GF-D8 (cell line): ENCODE data around the gene TMCO1.
"Not testable (repeated sequence)": the region's sequence is repeated elsewhere in the genome, so short reads cannot be mapped to it uniquely, and the experiment has no call there.

Source experiments
- DNase-seq: peaks from one replicate; lab custom pipeline; 2025; lab: John Stamatoyannopoulos, UW

TMCO1 gene

GRCh38 chr1:165744913-165745312 is 23.8 kb downstream of the TMCO1 start:
- DNase-seq, result not testable (repeated sequence)

GRCh38 chr1:165742194-165742593 is 26.5 kb downstream of the TMCO1 start:
- no peak for DNase-seq

- no peak for DNase-seq
Measured at GRCh38 chr1:165738794-165739193, 29.9 kb downstream of the TMCO1 start.

- DNase-seq, result no peak
Measured at GRCh38 chr1:165737196-165737595, 31.5 kb downstream of the TMCO1 start.

GRCh38 chr1:165734906-165735305 is 33.8 kb downstream of the TMCO1 start:
- DNase-seq, result no peak

- no peak for DNase-seq
Measured at GRCh38 chr1:165726841-165727240, 41.8 kb downstream of the TMCO1 start.

- DNase-seq, result no peak
Measured at GRCh38 chr1:165726169-165726568, 42.5 kb downstream of the TMCO1 start.

GRCh38 chr1:165717918-165718515 is 50.7 kb downstream of the TMCO1 start:
- DNase-seq, result peak; percentile 41

- DNase-seq, result not testable (repeated sequence)
Measured at GRCh38 chr1:165716265-165717051, 52.2 kb downstream of the TMCO1 start.

- no peak for DNase-seq
Measured at GRCh38 chr1:165712764-165713163, 55.9 kb downstream of the TMCO1 start.

- no peak for DNase-seq
Measured at GRCh38 chr1:165707984-165708706, 60.5 kb downstream of the TMCO1 start.

- no peak for DNase-seq
Measured at GRCh38 chr1:165703648-165704047, 65.0 kb downstream of the TMCO1 start.

GRCh38 chr1:165701922-165702321 is 66.7 kb downstream of the TMCO1 start:
- not testable (repeated sequence) for DNase-seq

- no peak for DNase-seq
Measured at GRCh38 chr1:165699577-165699976, 69.1 kb downstream of the TMCO1 start.

- no peak for DNase-seq
Measured at GRCh38 chr1:165698761-165699052, 70.0 kb downstream of the TMCO1 start.

- DNase-seq, result peak; percentile 81
Measured at GRCh38 chr1:165697881-165698760, 70.5 kb downstream of the TMCO1 start, which contains the start of gene ALDH9A1. Gene ALDH9A1, minus strand, starts transcription at chr1:165698562. Its CDS starts 4 bp downstream, at chr1:165698558.

- DNase-seq, result no peak
Measured at GRCh38 chr1:165697491-165697880, 71.2 kb downstream of the TMCO1 start.

- DNase-seq, result peak; percentile 8
Measured at GRCh38 chr1:165696625-165697100, 72.0 kb downstream of the TMCO1 start.

GRCh38 chr1:165695031-165695430 is 73.6 kb downstream of the TMCO1 start:
- no peak for DNase-seq

GRCh38 chr1:165688046-165688445 is 80.6 kb downstream of the TMCO1 start:
- no peak for DNase-seq

GRCh38 chr1:165686971-165687433 is 81.7 kb downstream of the TMCO1 start:
- no peak for DNase-seq
